HG03342 (cell line): ENCODE results near the gene MMP14.
"Not testable (repeated sequence)": the region's sequence is repeated elsewhere in the genome, so short reads cannot be mapped to it uniquely, and the experiment has no call there.

Experiments
- ATAC-seq: cut with Tn5 transposase; IDR thresholded peaks from one replicate; pipeline ENCODE4 v1.9.1; 2021; ENCODE audit warnings: mild to moderate bottlenecking, moderate library complexity; ENCODE audit not compliant: unreplicated experiment

The MMP14 gene

DNA sequence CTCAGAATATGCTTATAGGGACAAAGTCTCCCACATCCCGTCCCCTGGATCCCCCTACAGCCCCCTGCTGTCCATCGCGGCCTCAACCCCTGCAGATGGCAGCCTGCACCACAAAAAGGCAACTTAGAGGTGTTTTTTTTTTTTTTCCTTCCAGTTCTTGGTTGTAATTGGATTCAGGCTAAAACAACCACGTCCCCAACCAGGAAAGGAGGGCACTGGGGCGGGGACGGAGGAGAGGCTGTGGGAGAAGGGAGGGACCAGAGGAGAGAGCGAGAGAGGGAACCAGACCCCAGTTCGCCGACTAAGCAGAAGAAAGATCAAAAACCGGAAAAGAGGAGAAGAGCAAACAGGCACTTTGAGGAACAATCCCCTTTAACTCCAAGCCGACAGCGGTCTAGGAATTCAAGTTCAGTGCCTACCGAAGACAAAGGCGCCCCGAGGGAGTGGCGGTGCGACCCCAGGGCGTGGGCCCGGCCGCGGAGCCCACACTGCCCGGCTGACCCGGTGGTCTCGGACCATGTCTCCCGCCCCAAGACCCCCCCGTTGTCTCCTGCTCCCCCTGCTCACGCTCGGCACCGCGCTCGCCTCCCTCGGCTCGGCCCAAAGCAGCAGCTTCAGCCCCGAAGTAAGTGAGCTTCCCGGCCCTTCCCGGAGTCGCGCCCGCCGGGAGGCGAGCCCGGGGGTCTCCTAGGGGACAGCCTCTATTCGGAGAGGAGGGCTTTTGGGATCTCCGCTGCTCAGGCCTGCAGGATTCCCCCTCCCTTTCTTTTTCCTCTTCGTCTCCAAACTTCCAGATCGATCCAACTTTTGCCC lies at the start of gene MMP14:
TSS of gene MMP14 (plus strand) at position 285 of the 813 bp plus-strand sequence. CDS start at position 518, 233 bp downstream.
- ATAC-seq, result no peak

DNA sequence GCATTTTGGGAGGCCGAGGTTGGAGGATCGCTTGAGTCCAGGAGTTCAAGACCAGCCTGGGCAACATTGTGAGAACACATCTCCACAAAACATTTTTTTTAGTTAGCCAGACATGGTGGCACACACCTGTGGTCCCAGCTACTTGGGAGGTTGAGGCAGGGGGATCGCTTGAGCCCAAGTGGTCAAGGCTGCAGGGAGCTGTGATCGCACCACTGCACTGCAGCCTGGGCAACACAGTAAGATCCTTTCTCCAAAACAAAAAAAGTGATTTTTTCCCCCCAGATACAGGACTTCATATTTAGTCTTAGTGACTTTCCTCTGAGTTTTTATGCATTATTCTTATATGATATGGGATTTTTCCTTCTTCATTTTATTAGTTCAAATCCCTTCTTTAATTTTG lies 49.7 kb upstream of the MMP14 start:
- ATAC-seq, result no peak

DNA sequence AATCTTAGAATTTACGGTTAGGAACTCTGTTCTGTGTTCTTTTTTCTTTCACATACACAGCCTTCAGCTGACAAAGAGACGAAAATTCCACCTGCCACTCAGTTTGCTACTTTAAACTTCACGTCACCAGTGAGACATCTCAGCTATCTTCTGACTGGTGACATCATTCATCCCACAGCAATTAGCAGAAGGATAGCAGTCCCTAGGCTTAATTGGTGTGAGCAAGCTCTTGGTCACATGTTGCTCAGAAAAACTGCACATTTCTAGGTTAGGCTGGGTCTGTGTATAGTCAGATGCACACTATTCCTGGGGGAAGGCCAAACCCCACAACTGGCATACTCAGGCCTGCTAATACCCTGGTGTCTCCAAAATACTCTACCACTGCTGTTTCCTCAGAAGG lies 45.1 kb upstream of the MMP14 start:
- no peak for ATAC-seq

DNA sequence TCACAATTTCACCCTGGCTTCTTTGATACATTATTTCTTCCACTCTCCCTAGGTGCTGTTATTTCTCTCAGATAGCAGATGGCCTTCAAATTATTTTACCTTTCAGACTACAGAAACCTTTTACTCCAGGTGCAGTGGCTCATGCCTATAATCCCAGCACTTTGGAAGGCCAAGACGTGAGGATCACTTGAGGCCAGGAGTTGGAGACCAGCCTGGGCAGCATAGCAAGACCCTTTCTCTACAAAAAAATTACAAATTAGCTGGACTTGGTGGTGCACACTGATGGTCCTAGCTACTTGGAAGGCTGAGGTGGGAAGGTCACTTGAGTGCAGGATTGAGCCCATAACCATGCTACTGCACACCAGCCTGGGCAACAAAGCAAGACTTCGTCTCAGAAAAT lies 44.2 kb upstream of the MMP14 start:
- ATAC-seq, result no peak

DNA sequence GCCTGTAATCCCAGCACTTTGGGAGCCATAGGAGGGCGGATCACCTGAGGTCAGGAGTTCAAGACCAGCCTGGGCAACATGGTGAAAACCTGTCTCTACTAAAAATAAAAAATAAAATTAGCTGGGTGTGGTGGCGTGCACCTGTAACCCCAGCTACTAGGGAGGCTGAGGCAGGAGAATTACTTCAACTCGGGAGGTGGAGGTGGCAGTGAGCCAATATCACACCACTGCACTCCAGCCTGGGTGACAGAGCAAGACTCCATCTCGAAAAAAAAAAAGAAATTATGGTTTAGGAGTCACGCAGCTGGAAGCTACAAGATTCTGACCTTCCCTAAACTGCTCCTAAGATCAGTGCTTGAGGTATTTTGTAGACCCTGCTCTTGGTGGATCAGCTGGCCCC lies 42.8 kb upstream of the MMP14 start:
- ATAC-seq, result not testable (repeated sequence)

DNA sequence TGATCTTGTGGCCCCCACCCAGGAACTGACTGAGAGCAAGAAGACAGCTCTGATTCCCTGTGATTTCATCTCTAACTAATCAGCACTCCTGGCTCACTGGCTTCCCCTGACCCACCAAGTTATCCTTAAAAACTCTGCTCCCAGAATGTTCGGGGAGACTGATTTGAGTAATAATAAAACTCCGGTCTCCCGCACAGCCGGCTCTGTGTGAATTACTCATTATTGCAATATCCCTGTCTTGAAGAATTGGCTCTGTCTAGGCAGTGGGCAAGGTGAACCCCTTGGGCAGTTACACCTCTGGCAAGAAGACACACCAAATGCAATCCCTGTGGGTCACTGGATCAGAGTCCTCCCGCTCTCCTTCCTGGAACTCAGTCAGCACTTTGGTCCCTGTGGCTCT lies 42.4 kb upstream of the MMP14 start:
- ATAC-seq, result no peak

DNA sequence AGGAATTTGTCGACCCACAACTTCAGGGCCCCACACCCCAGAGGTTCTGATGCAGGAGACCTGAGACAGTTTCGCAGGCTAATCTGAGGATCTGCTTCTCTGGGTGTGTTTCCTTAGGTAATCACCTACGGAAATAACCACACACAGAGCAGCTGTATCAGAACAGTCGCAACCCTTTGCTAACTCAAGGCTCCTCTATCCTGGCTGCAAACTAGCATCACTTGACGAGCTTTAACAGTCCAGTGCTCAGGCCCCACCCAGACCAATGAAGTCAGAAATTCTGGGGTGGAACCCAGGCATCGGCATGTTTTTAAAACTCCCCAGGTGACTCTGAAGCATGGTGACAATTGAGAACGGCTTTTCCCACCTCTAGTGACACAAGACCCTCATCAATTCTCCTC lies 41.8 kb upstream of the MMP14 start:
- peak; percentile 36 for ATAC-seq

DNA sequence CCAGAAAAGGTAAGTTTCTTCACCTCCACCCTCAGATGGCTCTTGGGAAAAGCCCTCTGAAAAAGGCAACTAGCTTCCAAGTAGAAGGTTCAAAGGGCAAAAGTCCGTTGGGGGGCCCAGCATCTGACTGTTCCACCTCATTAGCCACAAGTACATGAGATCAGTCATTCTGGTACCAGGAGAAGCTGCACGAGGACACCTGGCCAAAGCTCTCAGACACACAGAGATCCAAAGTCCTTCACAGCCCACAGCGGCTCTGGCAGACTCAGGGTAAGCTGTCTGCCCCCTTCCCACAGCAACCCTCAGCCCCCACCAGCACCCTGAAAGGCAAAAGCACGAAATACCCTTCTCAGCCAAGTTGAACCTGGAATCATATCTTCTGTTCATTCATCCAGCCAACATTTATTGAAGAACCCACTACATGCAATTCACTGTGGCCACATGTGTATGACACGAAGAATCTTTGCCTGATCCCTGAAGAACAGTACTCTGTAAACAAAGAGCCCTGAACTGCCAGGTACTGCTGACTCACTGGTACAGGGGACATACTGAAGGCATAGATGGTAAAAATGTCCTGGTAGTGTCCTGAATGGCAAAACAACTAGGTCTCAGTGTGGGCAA lies 40.2 kb upstream of the MMP14 start:
- ATAC-seq, result no peak

DNA sequence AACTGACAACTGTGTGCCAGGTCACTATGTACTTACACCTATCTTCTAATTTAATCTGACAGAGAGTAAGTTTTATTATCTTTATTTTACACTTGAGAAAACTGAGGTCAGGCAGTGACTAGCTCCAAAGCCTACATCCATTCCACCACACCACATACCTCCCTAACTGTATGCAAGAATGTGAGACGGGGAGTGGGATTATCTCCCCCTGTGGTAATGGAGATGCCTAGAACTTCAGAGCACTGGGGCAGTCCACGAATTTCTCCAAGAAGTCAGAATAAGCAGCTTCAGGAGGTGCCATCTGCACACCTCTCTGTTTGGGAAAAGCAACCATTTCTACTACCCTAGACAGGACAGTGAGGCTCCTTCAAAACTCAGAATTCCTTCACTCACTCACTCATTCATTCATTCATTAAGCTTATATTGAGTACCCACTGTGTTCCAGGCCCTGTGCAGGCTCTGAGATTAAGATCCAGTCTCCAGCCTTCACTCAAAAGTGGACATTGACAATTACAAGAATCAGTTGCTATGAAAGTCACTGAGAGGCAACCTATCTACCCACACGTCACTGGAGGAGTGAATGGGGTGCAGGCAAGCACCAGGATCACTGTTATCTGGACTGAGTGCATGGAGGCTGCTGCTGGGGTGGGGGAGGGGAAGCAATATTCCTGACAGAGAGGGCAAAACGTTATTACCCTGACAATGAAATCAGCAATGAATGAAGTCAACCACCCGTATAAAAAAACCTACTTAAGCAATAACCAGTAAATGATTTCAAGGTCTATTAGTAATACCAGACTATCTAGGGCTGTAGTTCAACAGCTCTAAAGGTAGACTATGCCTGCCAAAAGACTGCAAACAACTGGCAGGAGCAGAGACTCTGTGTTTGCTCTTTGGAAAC lies 39.1 kb upstream of the MMP14 start:
- ATAC-seq, result no peak

DNA sequence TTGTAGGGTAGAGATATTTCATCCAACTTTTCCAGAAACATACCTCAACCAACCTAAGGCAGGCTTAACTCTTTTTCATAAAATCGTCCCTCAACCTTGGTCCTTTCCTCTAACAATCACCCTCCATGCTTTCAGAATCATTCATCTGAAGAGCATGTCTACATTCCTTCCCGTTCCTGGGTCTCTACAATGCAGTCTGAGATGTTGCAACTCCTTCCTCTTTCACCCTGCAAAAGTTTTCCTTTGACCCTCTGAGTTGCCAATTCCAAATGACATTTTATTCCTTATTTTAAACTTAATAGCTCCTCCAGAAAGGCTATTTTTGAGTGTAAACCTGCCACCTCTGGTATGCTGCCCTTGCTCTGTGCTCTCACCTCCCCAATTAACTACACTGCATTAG lies 37.9 kb upstream of the MMP14 start:
- ATAC-seq, result no peak

DNA sequence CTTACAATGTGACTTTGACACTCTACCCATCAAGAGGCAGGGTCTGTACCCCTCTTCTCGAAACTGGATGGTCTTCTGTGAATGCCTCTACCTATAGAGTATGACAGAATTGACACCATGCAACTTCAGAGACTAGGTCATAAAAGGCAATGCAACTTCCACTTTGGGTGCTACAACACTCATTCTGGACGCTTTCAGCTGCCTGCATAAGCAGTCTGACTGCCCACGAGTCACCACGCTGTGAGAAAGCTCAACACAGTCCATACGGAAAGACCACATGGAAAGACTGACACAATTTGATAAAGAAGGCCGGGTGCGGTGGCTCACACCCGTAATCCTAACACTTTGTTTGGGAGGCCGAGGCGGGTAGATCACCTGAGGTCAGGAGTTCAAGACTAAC lies 36.0 kb upstream of the MMP14 start:
- no peak for ATAC-seq

DNA sequence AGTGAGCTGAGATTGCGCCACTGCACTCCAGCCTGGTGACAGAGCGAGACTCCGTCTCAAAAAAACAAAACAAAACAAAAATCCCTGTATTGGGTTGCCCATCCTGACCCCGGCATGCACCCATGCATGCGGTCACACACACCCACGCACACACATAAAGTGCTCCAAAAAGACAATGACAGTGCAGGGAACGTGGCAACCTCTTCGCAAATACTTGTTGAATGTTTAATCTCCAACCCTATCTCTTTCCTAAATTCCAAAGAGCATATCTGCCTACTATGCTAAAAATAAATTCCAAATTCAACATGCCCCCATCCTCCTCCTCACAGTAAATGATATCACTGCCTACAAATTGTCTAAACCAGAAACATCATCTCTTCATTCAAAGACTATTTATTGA lies 34.7 kb upstream of the MMP14 start:
- no peak for ATAC-seq

DNA sequence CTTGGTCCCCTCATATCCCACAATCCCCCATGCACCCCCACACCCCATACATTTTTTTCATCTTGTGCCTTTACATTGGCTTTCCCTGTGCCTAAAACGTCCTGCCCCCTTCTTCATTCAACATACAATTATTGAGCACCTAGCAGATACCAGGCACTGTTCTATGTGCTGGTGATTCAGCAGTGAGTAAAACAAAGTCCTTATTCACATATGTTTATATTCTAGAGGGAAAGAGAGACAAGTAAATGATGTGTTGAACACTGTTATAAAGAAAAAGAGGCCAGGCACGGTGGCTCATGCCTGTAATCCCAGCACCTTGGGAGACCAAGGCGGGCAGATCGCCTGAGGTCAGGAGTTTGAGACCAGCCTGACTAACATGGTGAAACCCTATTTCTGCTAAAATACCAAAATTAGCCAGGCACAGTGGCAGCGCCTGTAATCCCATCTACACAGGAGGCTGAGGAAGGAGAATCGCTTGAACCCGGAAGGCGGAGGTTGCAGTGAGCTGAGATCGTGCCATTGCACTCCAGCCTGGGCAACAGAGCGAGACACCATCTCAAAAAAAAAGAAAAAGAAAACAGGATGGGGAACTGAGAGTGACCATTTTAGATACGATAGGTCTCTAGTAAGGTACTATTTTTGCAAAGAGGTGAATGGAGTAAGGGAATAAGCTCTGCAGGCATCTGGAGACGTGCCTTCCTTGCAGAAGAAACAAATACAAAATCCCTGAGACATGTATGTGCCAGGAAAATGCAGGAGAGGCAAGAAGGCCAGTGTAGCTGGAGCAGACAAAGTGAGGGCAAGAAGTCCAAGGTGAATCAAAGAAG lies 33.3 kb upstream of the MMP14 start:
- peak; percentile 41 for ATAC-seq

DNA sequence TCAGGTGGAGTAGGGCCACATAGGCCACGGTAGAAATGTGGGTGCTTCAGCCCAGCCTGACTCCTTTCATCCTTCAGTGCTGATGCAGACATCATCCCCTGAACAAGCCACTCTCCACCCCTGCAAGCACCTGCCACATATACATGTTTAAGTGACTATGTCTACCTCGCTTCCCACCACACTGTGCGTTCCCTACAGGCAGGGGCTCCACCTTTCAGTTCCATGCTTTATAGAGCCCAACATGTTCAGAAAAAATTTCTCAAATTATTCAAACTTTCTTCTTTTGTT lies 32.8 kb upstream of the MMP14 start:
- peak; percentile 33 for ATAC-seq

DNA sequence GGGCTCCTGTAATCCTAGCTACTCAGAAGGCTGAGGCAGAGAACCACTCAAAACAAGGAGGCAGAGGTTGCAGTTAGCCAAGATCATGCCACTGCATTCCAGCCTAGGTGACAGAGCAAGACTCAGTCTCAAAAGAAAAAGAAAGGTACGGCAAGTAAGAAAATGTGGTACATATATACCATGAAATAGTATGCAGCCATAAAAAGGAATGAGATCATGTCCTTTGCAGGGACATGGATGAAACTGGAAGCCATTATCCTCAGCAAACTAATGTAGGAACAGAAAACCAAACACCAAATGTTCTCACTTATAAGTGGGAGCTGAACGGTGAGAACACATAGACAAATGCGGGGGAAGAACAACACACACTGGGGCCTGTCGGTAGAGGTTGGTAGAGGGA lies 31.1 kb upstream of the MMP14 start:
- not testable (repeated sequence) for ATAC-seq

DNA sequence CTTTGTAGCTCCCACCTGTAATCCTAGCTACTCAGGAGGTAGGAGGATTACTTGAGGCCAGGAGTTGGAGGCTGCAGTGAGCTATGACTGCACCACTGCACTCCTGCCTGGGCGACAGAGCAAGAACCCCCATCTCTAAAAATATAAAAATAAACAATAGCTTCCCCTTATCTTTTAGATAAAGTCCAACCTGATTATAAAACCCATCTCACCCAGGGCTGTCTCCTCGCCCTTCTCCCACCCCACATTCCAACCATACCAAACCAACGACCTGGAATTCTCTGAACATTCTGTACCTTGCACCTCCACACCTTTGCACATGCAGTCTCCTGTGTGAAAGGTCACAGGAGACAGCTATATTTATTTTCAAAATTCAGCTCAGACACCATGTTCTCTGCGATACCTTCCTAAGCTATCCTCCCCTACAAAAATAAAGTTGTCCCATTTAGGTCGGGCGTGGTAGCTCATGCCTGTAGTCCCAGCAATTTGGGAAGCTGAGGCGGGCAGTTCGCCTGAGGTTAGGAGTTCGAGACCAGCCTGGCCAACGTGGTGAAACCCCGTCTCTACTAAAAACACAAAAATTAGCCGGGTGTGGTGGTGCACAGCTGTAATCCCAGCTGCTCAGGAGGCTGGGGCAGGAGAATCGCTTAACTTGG lies 28.8 kb upstream of the MMP14 start:
- no peak for ATAC-seq

DNA sequence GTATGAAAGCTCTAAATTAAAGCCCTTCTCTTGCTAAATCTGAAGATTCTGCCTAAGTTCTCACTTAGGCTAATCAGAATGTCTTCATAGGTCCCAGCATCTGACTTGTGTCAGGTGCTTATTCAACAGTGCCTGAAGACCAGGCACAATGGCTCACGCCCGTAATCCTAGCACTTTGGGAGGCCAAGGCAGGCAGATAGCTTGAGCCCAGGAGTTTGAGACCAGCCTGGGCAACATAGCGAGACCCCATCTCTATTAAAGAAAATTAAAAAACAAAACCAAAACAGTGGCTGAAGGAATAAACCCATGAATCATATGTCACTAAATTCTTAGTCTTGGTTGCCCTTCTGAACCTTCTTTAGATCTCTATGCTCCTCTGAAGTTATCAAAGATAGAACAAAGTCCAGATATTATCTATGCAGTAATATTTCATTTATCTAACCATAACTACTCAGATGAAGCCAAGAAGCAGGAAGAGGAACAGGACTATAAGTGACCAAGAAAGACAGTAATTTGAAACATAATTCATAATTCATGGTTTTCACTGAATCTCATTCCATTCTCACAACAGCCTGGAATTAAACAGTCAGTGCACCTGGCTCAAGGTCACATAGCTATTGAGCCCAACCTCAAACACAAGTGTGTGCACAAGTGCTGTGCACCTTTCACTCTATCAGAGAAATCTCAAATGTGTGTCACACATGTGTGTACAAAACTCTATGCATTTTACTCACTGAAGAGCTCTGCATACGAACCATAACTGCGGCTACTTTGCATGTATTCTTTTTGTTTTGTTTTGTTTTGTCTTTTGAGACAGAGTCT lies 27.8 kb upstream of the MMP14 start:
- no peak for ATAC-seq

DNA sequence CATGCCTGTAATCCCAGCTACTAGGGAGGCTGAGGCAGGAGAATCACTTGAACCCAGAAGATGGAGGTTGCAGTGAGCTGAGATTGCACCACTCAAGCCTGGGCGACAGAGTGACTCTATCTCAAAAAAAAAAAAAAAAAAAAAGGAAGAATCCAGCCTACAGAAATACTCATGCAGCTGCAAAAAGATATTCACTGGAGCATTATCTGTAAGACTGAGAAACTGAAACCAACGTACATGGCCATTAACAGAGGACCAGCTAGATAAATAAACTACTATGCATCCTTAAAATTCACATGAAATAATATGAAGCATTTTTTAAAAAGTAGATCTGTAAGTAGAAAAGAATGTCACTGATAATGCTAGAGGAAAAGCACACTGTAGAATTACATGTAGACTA lies 24.7 kb upstream of the MMP14 start:
- no peak for ATAC-seq

DNA sequence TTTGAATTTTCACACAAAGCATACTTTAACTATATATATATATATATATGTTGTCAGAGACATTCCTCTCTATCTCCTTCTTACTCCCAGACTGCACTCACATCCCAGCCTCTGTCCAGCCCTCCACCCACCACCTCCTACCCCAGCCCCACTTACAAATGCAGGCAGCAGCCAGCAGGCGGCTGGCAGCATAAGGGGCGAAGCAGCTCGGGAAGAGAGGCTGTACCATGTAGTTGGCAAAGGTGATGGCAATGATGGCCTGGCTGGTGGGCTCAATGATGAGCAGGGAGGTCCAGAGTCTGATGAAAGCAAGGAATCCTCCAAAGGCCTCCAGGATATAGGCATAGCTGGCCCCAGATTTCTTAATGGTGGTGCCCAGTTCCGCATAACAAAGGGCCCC lies 23.6 kb upstream of the MMP14 start:
- no peak for ATAC-seq

DNA sequence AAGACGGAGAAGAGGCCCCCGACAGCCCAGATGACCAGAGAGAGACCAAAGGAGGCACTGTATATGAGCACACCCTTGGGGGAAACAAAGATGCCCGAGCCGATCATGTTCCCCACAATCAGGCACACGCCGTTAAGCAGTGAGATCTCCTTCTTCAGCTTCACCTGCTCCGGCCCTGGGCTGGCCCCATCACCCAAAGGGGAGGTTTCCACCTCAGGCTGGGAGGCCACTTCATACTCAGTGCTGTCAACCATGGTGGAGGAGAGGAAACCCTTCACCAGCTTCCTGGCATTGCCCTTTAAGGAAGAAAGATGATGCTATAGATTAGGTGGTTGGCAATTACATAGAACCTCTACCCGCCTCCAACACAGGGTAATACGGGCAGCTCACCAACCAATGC lies 23.2 kb upstream of the MMP14 start:
- no peak for ATAC-seq
